GM18498 (cell line): ENCODE data around the gene PPFIA2.

ENCODE experiments used
- ATAC-seq: cut with Tn5 transposase; IDR thresholded peaks from one replicate; pipeline ENCODE4 v1.9.1; 2021; ENCODE audit warnings: mild to moderate bottlenecking, moderate library complexity; ENCODE audit not compliant: unreplicated experiment

Gene PPFIA2

GRCh38 chr12:81465191-81465590, 294.0 kb downstream of the PPFIA2 start:
- ATAC-seq: no peak

GRCh38 chr12:81461163-81461562, 298.0 kb downstream of the PPFIA2 start:
- no peak for ATAC-seq

GRCh38 chr12:81450920-81451739, 308.0 kb downstream of the PPFIA2 start:
- peak; percentile 74 for ATAC-seq

- ATAC-seq: no peak
These were observed 317.5 kb downstream of the PPFIA2 start for GRCh38 chr12:81441629-81442028.

GRCh38 chr12:81440001-81440400, 319.1 kb downstream of the PPFIA2 start:
- no peak for ATAC-seq

GRCh38 chr12:81439344-81439743, 319.8 kb downstream of the PPFIA2 start:
- no peak for ATAC-seq

GRCh38 chr12:81417056-81417455, 342.1 kb downstream of the PPFIA2 start:
- no peak for ATAC-seq

GRCh38 chr12:81416571-81416970, 342.6 kb downstream of the PPFIA2 start:
- ATAC-seq: no peak

- ATAC-seq: no peak
These were observed 344.7 kb downstream of the PPFIA2 start for GRCh38 chr12:81414441-81414840.

- no peak for ATAC-seq
These were observed 346.2 kb downstream of the PPFIA2 start for GRCh38 chr12:81412940-81413339.

GRCh38 chr12:81403348-81403747, 355.8 kb downstream of the PPFIA2 start:
- ATAC-seq: no peak

GRCh38 chr12:81401241-81401640, 357.9 kb downstream of the PPFIA2 start:
- ATAC-seq: no peak

GRCh38 chr12:81400024-81400423, 359.1 kb downstream of the PPFIA2 start:
- no peak for ATAC-seq

- ATAC-seq: no peak
These were observed 363.7 kb downstream of the PPFIA2 start for GRCh38 chr12:81395431-81395830.

GRCh38 chr12:81389550-81390099, 369.5 kb downstream of the PPFIA2 start:
- ATAC-seq: no peak

GRCh38 chr12:81386101-81386500, 373.0 kb downstream of the PPFIA2 start:
- no peak for ATAC-seq

- no peak for ATAC-seq
These were observed 377.2 kb downstream of the PPFIA2 start for GRCh38 chr12:81381951-81382350.

- no peak for ATAC-seq
These were observed 380.4 kb downstream of the PPFIA2 start for GRCh38 chr12:81378601-81379285.

GRCh38 chr12:81377771-81378170, 381.4 kb downstream of the PPFIA2 start:
- ATAC-seq: no peak

GRCh38 chr12:81375969-81376368, 383.2 kb downstream of the PPFIA2 start:
- ATAC-seq: no peak

- no peak for ATAC-seq
These were observed 388.7 kb downstream of the PPFIA2 start for GRCh38 chr12:81370456-81370855.

GRCh38 chr12:81369175-81369574, 390.0 kb downstream of the PPFIA2 start:
- no peak for ATAC-seq
